HG03159 (cell line): ENCODE data around the gene SUPT4H1.

ENCODE experiments used
- ATAC-seq: cut with Tn5 transposase; IDR thresholded peaks from one replicate; pipeline ENCODE4 v1.9.1; 2021; ENCODE audit warnings: mild to moderate bottlenecking, moderate library complexity; ENCODE audit not compliant: unreplicated experiment

Gene SUPT4H1

DNA sequence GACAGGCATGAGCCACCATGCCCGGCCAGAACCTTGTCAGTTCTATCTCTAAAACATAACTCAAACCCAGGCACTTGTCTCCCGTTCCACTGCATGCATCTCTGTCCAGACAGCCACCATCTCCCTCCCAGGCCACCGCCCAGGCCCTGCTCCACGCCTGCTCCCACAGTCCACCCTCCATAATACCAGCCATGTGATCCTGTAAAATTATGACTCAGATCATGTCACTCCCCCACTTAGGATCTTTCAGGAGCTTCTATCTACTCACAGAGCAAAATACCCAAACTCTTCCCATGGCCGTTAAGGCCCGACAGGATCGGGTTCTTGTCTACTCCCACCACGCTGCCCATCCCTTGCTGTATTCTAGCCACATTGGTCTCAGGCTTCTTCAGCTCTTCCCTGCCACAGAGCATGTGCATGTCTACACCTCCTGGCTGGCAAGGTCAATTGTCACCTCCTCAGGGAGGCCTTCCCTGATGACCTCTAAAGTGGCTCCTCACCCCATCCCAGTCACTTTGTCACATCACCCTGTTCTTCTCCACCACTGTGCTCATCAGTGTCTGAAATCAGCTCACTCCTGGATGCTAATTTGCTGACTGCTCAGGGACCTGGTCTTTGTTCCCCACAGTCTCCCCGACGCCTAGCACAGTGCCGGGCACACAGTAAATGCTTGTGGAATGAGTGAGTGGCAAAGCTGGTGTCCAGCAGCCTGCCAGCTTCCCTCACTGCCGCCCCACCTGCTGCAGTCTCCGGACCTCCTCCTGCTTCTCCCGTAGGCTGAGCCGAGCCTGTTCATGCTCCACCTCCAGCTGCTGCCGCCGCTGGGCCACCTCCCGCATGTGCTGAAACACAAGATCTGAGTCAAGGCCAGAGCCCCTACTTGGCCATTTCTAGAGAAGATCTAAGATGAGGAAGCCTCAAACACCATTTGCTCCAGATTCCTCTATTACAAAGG is 30.2 kb downstream of the SUPT4H1 start:
- no peak for ATAC-seq

DNA sequence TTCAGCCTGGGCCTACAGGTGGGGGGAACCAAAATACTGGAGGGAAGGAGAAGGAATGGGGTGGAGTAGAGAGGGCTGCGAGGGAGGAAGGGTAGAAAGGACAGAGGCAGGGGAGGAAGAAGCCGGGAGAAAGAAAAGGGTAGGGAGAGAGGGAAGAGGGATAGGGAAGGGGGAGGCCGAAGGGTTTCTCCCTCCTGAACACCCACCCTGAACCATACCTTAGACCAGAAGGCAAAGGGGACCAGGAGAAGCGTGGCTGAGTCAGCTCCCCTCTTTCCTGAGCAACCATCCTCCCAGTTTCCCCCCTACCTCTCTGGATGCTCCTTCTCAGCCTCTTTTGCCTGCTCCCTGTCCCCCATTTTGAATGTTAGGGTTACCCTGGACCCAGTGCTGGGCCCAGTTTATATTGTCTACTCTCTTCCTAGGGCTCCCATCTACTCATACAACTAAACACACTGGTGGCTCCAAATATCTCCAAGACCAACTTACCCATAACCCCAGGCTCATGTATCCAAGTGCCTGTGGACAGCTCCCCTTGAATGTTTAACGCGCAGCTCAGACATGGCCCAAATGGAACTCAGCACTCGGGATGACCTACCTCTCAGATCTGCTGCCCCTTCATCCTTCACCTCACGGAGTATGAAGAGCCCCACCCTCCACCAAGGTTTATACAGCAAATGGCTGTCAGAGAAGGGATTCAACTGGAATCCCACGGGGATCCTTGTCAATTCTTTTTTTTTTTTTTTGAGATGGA is 31.3 kb downstream of the SUPT4H1 start:
- no peak for ATAC-seq

DNA sequence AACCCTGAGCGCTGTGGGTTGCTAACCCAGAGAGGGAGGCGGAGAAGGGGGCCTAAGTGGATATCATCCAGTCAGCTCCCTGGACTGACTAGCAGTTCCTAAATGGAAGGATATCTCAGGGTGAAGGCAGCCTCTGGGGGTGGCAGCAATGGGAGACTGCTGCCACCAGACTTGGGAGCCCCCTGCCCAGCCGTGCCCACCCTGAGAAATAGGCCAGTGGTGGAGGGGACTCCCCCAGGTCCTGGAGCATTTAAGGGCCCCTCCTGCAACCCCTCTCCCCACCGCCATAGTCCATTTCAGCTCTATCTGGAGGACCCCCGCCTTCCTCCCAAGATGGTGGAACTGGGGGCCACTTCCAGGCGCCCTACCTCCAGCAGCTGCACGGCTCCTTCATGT is 31.8 kb downstream of the SUPT4H1 start:
- ATAC-seq = no peak

DNA sequence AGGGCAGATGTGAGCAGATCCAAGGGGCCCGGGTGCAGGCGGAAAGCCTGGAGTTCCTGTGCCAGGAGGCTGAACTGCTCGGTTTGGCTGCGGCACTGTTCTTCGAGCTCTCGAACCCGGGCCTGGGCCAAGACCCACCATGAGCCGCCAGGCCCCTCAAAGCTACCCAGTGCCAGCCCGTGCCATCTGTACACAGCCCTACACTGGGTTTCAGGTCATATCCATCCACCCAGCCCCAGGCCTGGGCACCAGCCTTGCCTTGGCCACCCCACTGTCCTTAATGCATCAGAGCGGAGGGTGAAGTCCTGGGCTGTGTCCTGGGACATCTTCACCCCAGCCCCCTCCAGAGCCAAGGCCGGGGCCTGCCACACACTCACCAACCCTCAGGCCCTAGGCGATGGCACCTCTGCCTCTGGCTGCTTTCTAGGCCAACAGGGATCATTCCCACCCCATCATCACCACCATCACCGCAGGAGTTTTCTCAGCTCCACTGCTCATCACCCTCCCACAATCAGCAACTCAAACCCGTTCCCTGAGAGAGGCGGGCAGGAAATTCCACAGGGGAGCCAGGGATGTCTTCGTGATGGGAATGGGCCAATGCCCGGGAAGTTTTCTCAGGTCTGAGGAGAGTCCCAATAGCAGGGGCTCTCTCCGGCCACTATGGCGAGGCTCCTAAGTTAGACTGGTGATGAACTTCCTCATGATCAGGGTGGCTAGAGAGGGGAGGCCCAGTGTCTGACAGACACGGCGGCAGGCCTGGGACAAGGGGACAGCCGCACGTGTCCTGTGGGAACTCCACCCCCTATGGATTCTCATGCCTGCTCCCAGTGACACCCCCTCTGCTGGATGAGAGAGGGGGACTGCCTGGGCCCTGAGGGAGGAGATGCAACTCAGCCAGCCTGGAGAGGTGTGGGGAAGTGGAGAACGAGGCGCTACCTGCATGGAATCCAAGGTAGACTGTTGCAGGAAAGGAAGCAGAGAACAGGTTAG is 32.5 kb downstream of the SUPT4H1 start:
- ATAC-seq = no peak

DNA sequence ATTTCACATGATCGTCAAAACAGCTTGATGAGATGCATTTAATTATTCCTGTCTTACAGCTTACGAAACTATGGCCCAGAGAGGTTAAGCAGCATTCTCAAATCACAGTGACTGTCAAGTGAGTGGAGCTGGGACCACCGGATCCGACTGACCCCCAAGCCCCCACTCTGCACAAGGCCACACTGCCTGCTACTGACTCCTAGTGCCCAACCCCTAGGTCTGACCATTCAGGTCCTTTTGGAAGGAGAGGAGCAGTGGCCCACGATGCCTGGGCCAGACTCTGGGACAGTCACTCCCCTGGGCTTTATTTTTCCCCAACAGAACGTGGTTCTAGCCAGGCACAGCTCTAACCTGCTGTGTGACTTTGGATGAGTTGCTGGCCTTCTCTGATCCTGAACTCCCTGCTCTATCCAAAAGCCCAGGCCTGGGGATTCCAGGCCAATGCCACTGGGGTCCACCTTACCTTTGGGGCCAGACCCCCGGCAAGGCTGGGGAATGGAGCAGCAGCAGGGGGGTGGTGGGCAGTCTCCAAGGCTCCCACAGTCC is 33.3 kb downstream of the SUPT4H1 start:
- no peak for ATAC-seq

DNA sequence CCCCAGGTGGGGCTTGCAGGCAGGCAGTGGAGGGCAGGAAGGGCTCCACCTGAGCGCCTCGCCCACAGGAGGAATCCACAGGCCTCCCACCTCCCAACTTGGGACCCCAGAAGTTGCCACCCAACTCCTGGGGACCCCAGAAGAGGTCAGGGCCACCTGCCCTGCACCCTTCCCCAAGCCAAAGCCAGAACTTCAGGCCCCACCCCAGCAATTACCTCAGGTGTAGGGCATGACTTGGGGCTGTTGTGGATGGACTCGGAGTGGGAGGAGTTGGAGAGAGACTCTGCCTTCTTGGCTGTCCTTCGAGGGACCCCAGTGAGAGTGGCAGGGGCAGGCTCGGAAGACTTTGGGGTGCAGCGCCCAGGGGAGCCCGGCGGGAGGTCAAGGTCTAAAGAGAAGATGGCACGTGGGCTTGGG is 33.9 kb downstream of the SUPT4H1 start:
- ATAC-seq = no peak

DNA sequence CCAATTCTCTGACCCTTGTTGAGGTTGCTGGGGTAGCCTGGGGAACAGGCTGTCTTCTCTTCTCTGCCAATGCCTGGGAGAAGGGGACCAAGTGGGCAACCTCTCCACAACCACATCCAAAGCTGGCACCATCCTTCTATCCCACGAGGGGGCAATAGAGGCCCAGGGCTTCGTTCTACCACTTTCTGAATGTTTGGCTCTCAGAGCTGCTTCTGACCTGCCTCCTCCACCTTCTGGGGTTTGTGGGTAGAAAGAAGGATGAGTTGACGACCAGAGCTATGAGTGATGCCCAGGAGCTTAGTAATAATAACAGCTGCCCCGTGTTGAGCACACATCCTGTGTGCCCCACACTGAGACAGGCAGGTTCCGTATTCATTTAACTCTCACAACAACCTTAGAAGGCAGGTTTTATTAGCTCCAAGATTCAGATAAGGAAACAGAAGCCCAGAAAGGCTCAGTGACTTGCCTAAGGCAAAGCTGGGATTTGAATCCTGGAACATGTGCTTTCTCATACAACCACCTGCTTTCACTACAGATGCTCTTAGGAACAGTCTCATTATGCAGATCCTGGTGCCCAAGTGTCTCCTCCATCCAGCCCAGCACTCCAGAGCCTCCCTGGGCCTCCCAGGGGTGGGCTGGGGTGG is 34.5 kb downstream of the SUPT4H1 start:
- no peak for ATAC-seq

DNA sequence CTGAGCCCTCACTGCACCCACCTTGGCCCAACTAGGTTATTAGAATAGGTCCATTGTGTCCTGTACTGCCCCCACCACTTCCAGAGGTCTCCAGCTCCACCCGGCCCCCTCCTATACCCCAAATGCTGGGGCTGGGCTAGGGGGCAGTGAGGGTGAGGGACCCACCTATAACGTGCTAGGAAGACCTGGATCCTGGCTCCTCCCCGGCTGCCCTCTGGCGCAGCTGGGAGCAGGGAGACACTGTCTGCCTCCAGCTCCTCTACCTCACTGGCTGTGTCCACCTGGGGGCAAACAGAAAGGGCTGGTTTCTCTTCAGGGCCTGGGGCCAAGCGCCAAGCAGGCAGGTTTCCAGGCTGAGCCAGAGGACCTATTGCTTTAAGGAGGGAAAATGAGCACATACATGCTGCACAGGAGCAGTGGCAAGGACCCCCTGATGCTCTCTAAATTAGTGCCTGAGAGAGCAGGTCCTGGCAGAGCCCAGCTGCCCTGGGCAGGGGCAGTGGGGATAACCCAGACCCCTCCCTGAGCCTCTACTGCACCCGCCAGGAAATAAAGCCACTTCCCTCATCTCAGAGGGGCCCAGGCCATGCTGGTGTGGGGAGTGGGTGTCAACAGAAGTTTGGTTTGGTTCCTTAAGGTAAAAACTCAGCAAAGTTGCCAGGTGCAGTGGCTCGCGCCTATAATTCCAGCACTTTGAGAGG is 35.6 kb downstream of the SUPT4H1 start:
- ATAC-seq = no peak

DNA sequence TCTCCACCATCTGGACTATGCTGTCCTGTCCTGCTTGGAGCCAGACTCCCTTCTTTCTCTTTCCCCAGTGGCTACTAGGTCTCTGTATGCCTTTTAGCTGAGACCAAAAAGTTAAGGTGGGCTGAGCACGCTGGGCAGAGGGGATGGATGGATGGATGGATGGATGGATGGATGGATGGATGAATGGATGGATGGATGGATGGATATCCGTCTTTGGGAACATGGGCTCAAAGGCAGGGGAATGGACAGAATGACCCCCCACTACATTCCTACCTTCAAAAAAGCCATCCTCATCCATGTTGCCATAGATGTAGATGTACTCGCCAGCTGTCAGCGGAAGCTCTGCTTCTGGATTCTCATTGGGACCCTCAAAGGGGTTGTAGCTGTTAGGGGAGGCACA is 36.3 kb downstream of the SUPT4H1 start:
- ATAC-seq = no peak

DNA sequence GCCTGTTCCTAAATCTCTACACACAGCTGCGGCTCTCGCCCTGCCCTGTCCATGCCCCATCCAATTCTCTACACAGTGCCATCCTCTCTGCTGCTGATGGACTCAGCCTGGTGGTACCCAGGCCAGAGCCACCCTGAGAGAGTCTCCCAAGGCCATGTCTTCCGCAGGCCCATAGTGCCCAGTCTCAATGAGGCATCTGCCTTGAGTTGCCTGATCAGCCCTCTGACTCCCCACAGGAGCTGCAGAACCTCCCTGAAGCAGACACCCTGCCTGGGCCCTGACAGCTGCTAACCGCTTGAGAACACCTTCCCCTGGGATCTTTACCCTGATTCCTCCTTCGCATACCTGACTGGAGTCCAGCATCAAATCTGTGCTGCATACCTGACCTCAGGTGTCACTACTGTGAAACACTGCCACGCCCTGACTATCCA is 36.7 kb downstream of the SUPT4H1 start:
- no peak for ATAC-seq

DNA sequence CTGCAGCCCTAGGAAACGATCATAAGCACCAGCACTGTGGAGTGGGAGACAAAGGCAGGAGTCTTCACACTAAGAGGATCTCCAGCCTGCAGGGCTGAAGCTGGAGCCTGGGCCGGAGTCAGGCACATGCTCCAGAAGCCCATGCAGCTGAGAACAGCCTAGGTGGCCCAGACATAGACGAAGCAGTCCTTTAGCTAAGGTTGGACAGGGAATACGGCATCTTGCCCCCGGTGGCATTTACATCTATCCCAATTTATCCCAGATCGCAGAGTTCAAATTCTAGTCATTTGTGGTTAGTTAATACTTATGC is 37.3 kb downstream of the SUPT4H1 start:
- no peak for ATAC-seq

DNA sequence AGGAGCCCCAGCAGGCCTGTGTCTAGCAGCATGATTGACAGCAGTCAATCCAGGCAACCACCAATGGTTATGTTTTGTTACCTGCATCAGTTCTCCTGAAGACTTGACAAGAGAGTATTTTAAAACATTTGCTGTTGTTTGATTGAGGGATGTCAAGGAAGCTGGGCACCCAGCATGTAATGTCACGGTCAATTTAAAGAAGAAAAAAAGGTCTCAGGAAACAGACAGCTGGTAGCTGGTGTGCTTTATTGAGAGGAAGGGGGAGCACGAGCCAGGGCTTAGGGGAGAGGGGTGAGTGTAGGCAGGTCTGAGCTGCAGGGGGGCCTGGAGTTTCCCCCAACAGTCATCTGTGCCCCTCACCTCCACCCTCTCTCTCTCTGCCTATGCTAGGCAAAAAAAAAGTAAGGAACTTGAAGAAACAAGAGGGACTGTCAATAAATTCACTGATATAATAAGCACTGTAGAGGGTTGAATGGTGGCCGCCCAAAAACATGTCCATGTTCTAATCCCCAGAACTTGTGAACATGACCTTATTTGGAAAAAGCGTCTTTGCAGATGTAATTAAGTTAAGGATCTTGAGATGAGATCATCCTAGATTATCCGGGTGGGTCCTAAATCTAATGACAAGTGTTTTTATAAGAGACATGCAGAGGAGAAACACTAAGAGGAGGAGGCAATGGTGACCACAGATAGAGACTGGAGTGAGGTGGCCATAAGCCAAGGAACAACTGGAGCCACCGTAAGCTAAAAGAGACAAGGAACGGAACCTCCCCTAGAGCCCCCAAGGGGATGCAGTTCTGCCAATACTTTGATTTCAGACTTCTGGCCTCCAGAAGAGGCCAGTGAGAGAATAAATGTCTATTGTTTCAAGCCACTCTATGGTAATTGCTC is 37.9 kb downstream of the SUPT4H1 start:
- no peak for ATAC-seq

DNA sequence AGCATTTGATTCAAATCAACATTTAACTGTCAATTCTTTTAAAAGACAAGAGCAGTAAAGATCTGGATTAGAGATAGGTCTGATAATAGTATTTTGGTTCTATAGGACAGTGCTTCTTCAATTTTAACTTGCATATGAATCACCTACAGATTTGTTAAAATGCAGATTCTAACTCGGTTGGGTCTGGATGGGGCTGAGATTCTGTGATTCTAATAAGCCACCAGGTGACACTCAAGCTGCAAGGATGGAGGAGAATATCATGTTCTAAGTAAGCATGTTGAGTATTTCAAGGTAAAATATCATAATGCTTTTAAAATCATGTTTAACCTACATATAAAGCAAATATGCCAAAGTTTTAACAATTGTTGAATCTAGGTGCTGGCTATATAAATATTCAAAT is 39.2 kb downstream of the SUPT4H1 start:
- ATAC-seq = no peak

DNA sequence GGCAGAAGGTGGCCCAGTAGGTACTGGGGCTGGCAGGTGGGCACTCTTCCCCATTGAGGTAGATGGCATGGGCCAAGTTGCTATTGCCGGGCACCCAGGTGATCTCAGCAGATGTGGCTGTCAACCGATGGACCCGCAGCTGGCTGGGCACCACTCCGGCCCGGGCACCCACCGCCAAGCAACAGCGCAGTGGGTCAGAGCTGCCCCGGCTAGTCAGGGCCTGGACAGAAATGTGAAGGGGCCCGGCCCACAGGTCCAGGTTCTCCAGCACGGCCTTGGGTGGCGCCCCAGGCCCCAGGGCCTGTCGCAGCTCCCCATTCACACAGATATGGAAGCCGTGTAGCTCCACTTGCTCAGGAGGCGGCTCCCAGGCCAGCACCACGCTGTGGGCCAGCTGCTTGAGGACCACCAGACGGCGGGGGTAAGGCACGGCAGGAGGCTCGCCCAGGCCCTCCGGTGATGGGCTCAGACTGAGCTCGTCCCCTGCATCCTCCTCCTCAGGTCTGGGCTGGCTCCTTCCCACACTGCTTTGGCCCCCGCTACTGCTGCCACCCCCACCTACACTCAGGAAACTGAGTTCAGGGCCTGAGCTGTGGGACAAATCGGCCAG is 39.9 kb downstream of the SUPT4H1 start:
- no peak for ATAC-seq

DNA sequence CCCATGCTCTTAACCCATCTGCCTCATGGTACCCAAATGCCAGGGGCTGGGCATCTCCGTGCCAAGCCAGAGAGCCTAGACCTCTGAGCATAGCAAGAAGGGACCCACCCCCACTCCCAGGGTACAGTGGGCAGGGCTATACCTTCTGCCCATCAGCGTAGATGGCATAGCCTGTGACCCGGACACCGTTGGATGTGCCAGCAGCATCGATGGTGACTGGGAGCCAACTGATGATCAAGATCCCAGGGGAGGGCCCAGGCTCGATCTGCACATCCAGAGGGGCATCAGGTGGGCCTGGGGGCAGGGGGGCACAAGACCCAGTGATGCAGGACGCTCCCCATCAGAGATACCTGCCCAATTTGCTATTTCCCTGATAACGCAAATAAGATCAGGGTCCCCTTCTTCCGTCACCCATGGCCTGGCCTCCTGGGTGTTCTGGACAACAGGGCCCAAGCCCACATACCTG is 40.5 kb downstream of the SUPT4H1 start:
- no peak for ATAC-seq

DNA sequence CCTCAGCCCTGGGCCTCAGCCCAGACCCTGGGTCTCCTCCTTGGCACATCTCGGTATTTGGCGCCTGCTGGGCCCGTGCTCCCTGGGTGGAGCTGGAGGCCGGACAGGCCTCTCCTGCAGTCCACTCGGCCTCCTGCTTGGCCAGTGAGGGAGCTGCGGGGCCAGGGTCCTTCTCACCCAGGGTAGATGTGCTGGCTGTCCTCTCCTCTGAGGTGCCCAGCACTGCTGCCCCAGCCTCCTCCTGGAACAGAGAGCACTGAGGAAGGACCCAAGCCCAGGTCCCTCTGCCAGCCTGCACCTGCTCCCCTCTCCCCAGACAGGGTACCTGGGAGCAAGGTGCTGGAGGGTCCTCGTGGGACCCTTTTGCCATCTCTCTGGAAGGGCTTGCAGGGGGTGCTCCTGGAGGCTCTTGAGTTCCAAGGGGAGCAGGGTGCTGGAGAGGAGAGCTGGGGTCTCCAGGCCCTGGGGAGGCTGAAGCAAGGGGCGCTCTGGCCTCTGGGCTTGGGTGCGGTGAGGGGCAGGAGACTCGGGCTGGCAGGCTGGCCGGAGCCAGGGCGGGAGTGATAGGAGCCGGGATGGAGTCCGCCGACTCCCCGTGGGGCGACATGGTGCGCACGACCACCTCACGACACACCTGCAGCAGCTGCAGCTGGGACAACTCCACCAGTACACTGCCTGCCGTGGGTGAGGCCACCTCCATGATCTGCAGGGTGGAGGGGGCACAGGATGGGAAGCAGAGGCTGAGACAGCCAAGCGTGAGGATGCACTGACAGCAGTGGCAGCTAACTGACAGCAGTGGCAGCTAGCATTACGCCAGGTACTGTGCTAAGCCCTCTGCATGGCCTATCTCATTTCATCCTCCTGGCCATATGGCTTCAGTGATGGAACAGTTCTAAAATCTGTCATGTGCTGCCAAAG is 41.2 kb downstream of the SUPT4H1 start:
- no peak for ATAC-seq

DNA sequence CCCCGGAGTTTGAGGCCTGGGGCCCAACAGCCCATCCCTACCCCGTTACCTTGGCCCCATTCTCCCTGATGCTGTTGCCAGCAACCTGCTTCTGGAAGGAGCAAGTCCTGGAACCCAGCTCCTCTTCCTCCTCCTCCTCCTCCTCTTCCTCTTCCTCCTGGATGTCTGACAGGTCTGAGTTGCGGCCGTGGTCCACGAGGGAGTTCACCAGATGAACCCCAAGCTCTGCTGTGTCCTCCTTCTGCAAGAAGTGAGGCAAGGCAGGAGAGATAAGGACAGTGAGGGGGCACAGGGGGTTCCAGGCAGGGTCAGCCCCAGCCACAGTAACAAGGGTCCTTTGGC is 42.1 kb downstream of the SUPT4H1 start:
- ATAC-seq = no peak
